Measurements from ENCODE around the gene SLC25A39. TPM values are rescaled to one million over a fixed set of nuclear protein-coding genes. Genes with fewer than 3 reads are reported as not detected.

The SLC25A39 gene
- total RNA-seq, 2 donors from 2014 or later, result 115 to 267 TPM

DNA sequence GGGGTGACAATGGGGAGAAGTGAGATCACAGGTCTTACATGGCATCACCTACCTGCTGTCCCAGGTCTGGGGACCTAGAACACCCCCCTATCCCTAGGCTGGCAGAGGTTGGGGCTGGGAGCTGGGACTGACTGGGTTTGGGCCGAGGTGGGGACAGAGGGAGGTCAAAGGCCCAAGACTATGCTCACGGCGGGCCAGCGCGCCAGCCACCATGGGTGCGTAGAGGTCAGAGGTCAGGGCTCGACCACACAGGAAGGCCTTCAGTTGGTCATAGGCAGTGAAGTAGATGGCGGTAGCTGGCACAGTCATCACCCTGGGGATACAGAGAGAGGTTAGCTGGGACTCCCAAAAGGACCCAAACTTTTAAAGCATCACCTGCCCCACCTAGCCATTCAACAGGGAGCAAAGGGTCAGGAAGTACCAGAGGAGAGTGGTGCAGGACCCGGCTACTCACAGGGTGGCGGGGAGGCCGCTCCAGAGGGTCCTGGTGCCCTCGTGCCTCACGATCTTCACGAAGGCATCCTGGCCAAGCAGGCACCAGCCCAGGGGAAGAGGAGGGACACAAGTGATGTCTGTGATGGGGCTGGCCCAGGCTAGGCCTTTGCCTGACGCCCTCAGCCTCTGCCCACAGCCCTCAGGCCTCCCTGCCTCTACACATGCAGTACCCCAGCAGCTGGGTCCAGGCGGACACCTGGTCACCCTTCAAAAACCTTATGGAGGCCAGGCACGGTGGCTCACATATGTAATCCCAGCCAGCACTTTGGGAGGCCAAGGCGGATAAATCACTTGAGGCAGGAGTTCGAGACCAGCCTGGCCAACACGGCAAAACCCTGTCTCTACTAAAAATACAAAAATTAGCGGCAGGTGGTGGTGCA, 3.1 kb downstream of the SLC25A39 start:
- TF ChIP-seq, protein P1, sequence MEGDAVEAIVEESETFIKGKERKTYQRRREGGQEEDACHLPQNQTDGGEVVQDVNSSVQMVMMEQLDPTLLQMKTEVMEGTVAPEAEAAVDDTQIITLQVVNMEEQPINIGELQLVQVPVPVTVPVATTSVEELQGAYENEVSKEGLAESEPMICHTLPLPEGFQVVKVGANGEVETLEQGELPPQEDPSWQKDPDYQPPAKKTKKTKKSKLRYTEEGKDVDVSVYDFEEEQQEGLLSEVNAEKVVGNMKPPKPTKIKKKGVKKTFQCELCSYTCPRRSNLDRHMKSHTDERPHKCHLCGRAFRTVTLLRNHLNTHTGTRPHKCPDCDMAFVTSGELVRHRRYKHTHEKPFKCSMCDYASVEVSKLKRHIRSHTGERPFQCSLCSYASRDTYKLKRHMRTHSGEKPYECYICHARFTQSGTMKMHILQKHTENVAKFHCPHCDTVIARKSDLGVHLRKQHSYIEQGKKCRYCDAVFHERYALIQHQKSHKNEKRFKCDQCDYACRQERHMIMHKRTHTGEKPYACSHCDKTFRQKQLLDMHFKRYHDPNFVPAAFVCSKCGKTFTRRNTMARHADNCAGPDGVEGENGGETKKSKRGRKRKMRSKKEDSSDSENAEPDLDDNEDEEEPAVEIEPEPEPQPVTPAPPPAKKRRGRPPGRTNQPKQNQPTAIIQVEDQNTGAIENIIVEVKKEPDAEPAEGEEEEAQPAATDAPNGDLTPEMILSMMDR (IDR thresholded peaks at IDR 0.05), result no peak
- no peaks in the 10 kb centered on the region for H3K36me3 ChIP-seq
- peaks cover 5% of the 10 kb centered on the region for H3K4me1 ChIP-seq
- H3K9ac ChIP-seq (ENCODE audit: low read depth in 2 of 2, low read length in 2 of 2), result no peak overlapping the region
- no peak for DNase-seq
- no peak overlapping the region for H3K4me3 ChIP-seq
- peaks cover 8% of the 10 kb centered on the region for H3K27me3 ChIP-seq
- intact Hi-C loops (cut with DNase I), result loop anchor here (5.0 kb wide), 1 partner anchor 109 kb away; no protein-coding TSS in a partner anchor
- no peaks in the 10 kb centered on the region for H3K9me3 ChIP-seq
- H3K27ac ChIP-seq, result no peak overlapping the region

DNA sequence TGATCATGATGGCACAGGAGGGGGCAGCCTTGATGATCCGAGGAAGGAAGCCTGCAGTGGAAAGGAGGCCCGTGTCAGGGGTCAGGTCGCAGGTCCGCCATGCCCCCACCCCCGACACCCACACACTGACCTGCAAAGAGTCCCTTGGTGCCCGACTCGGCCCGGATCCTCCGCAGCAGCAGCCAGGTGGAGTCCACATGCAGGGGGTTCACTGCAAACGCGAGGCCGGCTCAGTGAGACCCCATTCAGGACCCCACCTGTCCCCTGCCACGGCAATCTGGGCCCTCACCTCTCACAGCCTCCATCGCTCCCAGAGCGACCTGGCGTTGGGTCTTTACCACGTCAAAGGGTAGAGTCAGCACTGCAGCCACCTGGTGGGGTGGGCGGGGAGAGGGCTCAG, 4.6 kb downstream of the SLC25A39 start:
- DNase-seq, result no peak
- H3K4me1 ChIP-seq, result peaks cover 5% of the 10 kb centered on the region
- H3K36me3 ChIP-seq, result no peaks in the 10 kb centered on the region
- H3K4me3 ChIP-seq, result no peak overlapping the region
- H3K27ac ChIP-seq, result no peak overlapping the region
- H3K9ac ChIP-seq (ENCODE audit: low read depth in 2 of 2, low read length in 2 of 2), result no peak overlapping the region
- intact Hi-C loops (cut with DNase I), result loop anchor here (5.0 kb wide), 1 partner anchor 108 kb away; no protein-coding TSS in a partner anchor
- H3K9me3 ChIP-seq, result no peaks in the 10 kb centered on the region
- TF ChIP-seq, protein P1 (IDR thresholded peaks at IDR 0.05), result no peak
- H3K27me3 ChIP-seq, result peaks cover 20% of the 10 kb centered on the region

- no peak overlapping the region for H3K27ac ChIP-seq
- no peak for DNase-seq
- no peaks in the 10 kb centered on the region for H3K9me3 ChIP-seq
- H3K36me3 ChIP-seq, result no peaks in the 10 kb centered on the region
- H3K9ac ChIP-seq (ENCODE audit: low read depth in 2 of 2, low read length in 2 of 2), result no peak overlapping the region
- H3K4me1 ChIP-seq, result no peaks in the 10 kb centered on the region
- TF ChIP-seq, protein P1 (IDR thresholded peaks at IDR 0.05), result no peak
- intact Hi-C loops (cut with DNase I), result no loop called here
- H3K4me3 ChIP-seq, result no peak overlapping the region
- peaks cover 32% of the 10 kb centered on the region for H3K27me3 ChIP-seq
Measured at GRCh38 chr17:44318077-44318892, 6.3 kb downstream of the SLC25A39 start.

- DNase-seq, result no peak
- H3K27ac ChIP-seq, result no peak overlapping the region
- no peak overlapping the region for H3K4me3 ChIP-seq
- H3K36me3 ChIP-seq, result no peaks in the 10 kb centered on the region
- no peaks in the 10 kb centered on the region for H3K4me1 ChIP-seq
- no peak overlapping the region for H3K9ac ChIP-seq (ENCODE audit: low read depth in 2 of 2, low read length in 2 of 2)
- intact Hi-C loops (cut with DNase I), result no loop called here
- TF ChIP-seq, protein P1 (IDR thresholded peaks at IDR 0.05), result no peak
- peaks cover 32% of the 10 kb centered on the region for H3K27me3 ChIP-seq
- H3K9me3 ChIP-seq, result no peaks in the 10 kb centered on the region
Measured at GRCh38 chr17:44317545-44317944, 7.1 kb downstream of the SLC25A39 start.

All from colonic mucosa (tissue), 4 donors.